ENCODE results near the gene C3orf49. TPM values are rescaled to one million over a fixed set of nuclear protein-coding genes. Genes with fewer than 3 reads are reported as not detected.

C3orf49 gene
- total RNA-seq, 4 donors from 2014 or later, result not detected

DNA sequence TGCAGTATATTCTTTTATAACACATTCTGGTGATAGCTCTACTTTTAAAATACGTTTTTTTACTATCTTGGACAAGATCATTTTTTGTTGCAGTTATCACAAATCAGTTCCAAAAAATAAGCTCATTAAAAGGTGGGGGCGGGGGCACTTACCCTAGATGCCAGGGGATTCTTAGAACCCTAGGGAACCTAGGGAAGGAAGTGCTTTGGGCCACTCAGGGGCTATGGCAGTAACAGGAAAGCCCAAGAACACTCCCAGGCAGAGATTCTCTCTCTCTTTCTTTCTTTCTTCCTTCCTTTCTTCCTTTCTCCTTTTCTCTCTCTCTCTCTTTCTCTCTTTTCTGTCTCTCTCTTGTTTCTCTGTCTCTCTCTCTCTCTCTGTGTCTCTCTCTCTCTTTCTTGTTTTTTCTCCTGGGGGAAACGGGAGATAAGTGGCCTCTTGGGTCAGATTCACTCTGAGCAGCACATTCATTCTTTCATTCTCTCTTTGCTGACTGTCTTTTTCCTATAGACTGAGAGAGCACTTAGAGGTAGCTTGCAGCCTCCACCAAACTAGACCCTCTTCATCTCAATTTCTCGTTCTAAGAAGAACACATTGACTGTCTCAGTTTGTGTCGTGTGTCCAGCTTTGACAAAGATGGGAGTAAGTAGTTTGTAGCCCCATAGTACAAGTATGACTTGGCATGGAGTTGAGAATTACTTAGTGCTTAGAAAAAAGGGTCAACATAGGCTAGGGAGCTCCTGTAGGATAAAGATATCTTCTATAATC lies 76.5 kb downstream of the C3orf49 start:
- Histone ChIP-seq H3K4me1 (peaks cover 0 to 27% (median 5%) of the 10 kb centered on the region in 3 donors), H3K9me3 (no peaks in the 10 kb centered on the region), H3K27me3 (no peaks in the 10 kb centered on the region), H3K27ac (no peak overlapping the region), H3K4me3 (no peak overlapping the region), H3K36me3 (peaks cover 0 to 39% (median 0%) of the 10 kb centered on the region in 3 donors)
- no peak for DNase-seq
- 79 to 85% methylated on average over 5 of the region's 5 CpGs for WGBS, 2 donors
- TF ChIP-seq, protein P1, sequence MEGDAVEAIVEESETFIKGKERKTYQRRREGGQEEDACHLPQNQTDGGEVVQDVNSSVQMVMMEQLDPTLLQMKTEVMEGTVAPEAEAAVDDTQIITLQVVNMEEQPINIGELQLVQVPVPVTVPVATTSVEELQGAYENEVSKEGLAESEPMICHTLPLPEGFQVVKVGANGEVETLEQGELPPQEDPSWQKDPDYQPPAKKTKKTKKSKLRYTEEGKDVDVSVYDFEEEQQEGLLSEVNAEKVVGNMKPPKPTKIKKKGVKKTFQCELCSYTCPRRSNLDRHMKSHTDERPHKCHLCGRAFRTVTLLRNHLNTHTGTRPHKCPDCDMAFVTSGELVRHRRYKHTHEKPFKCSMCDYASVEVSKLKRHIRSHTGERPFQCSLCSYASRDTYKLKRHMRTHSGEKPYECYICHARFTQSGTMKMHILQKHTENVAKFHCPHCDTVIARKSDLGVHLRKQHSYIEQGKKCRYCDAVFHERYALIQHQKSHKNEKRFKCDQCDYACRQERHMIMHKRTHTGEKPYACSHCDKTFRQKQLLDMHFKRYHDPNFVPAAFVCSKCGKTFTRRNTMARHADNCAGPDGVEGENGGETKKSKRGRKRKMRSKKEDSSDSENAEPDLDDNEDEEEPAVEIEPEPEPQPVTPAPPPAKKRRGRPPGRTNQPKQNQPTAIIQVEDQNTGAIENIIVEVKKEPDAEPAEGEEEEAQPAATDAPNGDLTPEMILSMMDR (IDR thresholded peaks at IDR 0.05), result no peak
- TF ChIP-seq POLR2A (IDR thresholded peaks at IDR 0.05), result no peak
- intact Hi-C loops (cut with DNase I), result no loop called here

GRCh38 chr3:63896332-63897030 lies 77.4 kb downstream of the C3orf49 start:
- Histone ChIP-seq H3K27ac (no peak overlapping the region), H3K4me1 (peaks cover 0 to 27% (median 5%) of the 10 kb centered on the region in 3 donors), H3K9me3 (no peaks in the 10 kb centered on the region), H3K36me3 (peaks cover 0 to 37% (median 0%) of the 10 kb centered on the region in 3 donors), H3K27me3 (no peaks in the 10 kb centered on the region), H3K4me3 (no peak overlapping the region)
- 79 to 83% methylated on average over 1 of the region's 1 CpG for WGBS, 2 donors
- no peak for TF ChIP-seq POLR2A (IDR thresholded peaks at IDR 0.05)
- TF ChIP-seq, protein P1 (IDR thresholded peaks at IDR 0.05), result no peak
- no peak for DNase-seq
- intact Hi-C loops (cut with DNase I), result no loop called here

Other genes with a start within 250 kb of the C3orf49 start
- not detected for gene SNTN, start 166.6 kb upstream of the C3orf49 start, total RNA-seq
- gene THOC7, start 44.5 kb downstream of the C3orf49 start, total RNA-seq, result 10 to 100 TPM; 50.9 to 86.9 (median 75.9) TPM
- gene ATXN7, start 44.6 kb downstream of the C3orf49 start, total RNA-seq, result 10 to 100 TPM in 3 of 4 donors, 1 to 10 TPM in 1; 6.1 to 28.2 (median 20.2) TPM
- not detected for gene SCAANT1, start 93.1 kb downstream of the C3orf49 start, total RNA-seq
- 100 to 1,000 TPM in 1 of 4 donors, 10 to 100 TPM in 3; 53.1 to 102 (median 81.6) TPM for gene PSMD6, start 204.2 kb downstream of the C3orf49 start, total RNA-seq

All from esophagus squamous epithelium (tissue), 5 donors.